IMR-90 (cell line): Measurements from ENCODE around the gene SLC38A5. TPM values are rescaled to one million over a fixed set of nuclear protein-coding genes. Genes with fewer than 3 reads are reported as not detected.

ENCODE experiments used
- ATAC-seq: fragments of 200-7000 bp; cut with Tn5 transposase; 2 replicates; pipeline ENCODE4 v1.9.1; 2020; ENCODE audit warnings: low read depth, mild to moderate bottlenecking, moderate library complexity
- BruUV-seq: library from RNA; stranded (reverse); fragments of 400-500 nt; replicated peaks from 2 replicates; lab custom pipeline; 2021; lab: Mats Ljungman, UMichigan
- CTCF ChIA-PET: fragments of 300-600 bp; formaldehyde crosslinking; extraction: SDS; loops from one replicate; lab custom pipeline; 2021; ENCODE audit warnings: antibody characterized with exemption; lab: Yijun Ruan, JAX
- POLR2A ChIA-PET: fragments of 300-600 bp; sonication (Branson Sonifier 250); formaldehyde crosslinking; loops from one replicate; lab custom pipeline; 2022; ENCODE audit warnings: antibody characterized with exemption; ENCODE audit not compliant: unreplicated experiment; lab: Charles Lee
- DNase-seq: peaks from one replicate; pipeline ENCODE4 v3.0.0; 2013
- H2AFZ ChIP-seq: replicated peaks from 2 replicates; pipeline ENCODE3; 2013; ENCODE audit warnings: low read length, mild to moderate bottlenecking; ENCODE audit not compliant: poor library complexity
- H2AK5ac ChIP-seq: 2 replicates; pipeline ENCODE4 v1.6.1; 2013; ENCODE audit warnings: low read depth, low read length, inconsistent platforms
- H2AK9ac ChIP-seq: replicated peaks from 2 replicates; pipeline ENCODE3; 2013; ENCODE audit warnings: mild to moderate bottlenecking, low read depth, low read length, moderate library complexity; ENCODE audit not compliant: poor library complexity
- H2BK120ac ChIP-seq: 2 replicates; pipeline ENCODE4 v1.6.1; 2013; ENCODE audit warnings: low read depth, low read length, inconsistent platforms
- H2BK15ac ChIP-seq: 3 replicates; pipeline ENCODE4 v1.6.1; 2013; ENCODE audit warnings: low read depth, low read length, inconsistent platforms
- H2BK20ac ChIP-seq: 2 replicates; pipeline ENCODE4 v1.6.1; 2013; ENCODE audit warnings: low read depth, mild to moderate bottlenecking, inconsistent platforms, low read length, moderate library complexity
- H2BK5ac ChIP-seq: 2 replicates; pipeline ENCODE4 v1.6.1; 2013; ENCODE audit warnings: mild to moderate bottlenecking, low read depth, low read length, inconsistent platforms; ENCODE audit not compliant: poor library complexity, severe bottlenecking
- H3K14ac ChIP-seq: replicated peaks from 2 replicates; pipeline ENCODE4 v1.6.1; 2013; ENCODE audit warnings: low read depth, low read length, inconsistent platforms
- H3K18ac ChIP-seq: 2 replicates; pipeline ENCODE4 v1.6.1; 2013; ENCODE audit warnings: low read depth, low read length, control low read depth
- H3K23ac ChIP-seq: 2 replicates; pipeline ENCODE4 v1.6.1; 2013; ENCODE audit warnings: low read depth, low read length, inconsistent platforms
- H3K27ac ChIP-seq: 2 replicates; pipeline ENCODE4 v1.5.1; 2013; ENCODE audit warnings: mild to moderate bottlenecking, control low read depth, low read length; ENCODE audit not compliant: insufficient read depth
- H3K27me3 ChIP-seq: 2 replicates; pipeline ENCODE4 v1.6.1; 2013; ENCODE audit warnings: low read length; ENCODE audit not compliant: control insufficient read depth, insufficient read depth
- H3K36me3 ChIP-seq: 2 replicates; pipeline ENCODE4 v1.6.1; 2013; ENCODE audit warnings: low read length, mixed read lengths; ENCODE audit not compliant: control insufficient read depth, insufficient read depth
- H3K4ac ChIP-seq: 2 replicates; pipeline ENCODE4 v1.6.1; 2013; ENCODE audit warnings: low read depth, low read length, inconsistent platforms
- H3K4me1 ChIP-seq: 2 replicates; pipeline ENCODE4 v1.6.1; 2013; ENCODE audit warnings: low read length, mixed read lengths; ENCODE audit not compliant: control insufficient read depth, insufficient read depth
- H3K4me2 ChIP-seq: 2 replicates; pipeline ENCODE4 v1.6.1; 2013; ENCODE audit warnings: low read depth, mild to moderate bottlenecking, control low read depth, low read length, moderate library complexity
- H3K4me3 ChIP-seq: 2 replicates; pipeline ENCODE4 v1.5.1; 2013; ENCODE audit warnings: low read depth, mild to moderate bottlenecking, control low read depth, low read length, moderate library complexity; ENCODE audit not compliant: insufficient read depth
- H3K56ac ChIP-seq: 2 replicates; pipeline ENCODE4 v1.6.1; 2013; ENCODE audit warnings: low read length, inconsistent platforms; ENCODE audit not compliant: insufficient read depth; ENCODE audit errors: extremely low read depth
- H3K79me1 ChIP-seq, 2 experiments: 2 replicates each; pipeline ENCODE4 v1.6.1; 2013; ENCODE audit warnings: low read length in 2 of 2, inconsistent platforms in 1 of 2, low read depth in 1 of 2
- H3K9ac ChIP-seq: 2 replicates; pipeline ENCODE4 v1.6.1; 2013; ENCODE audit warnings: low read depth, low read length, control low read depth
- H3K9me1 ChIP-seq: 2 replicates; pipeline ENCODE4 v1.6.1; 2013; ENCODE audit warnings: low read length, inconsistent platforms; ENCODE audit not compliant: insufficient read depth
- H3K9me3 ChIP-seq: 2 replicates; pipeline ENCODE4 v1.6.1; 2013; ENCODE audit warnings: low read length; ENCODE audit not compliant: control insufficient read depth, insufficient read depth
- H4K20me1 ChIP-seq: 2 replicates; pipeline ENCODE4 v1.6.1; 2013; ENCODE audit warnings: low read length, inconsistent platforms; ENCODE audit not compliant: insufficient read depth
- H4K5ac ChIP-seq: 2 replicates; pipeline ENCODE4 v1.6.1; 2013; ENCODE audit warnings: mild to moderate bottlenecking, low read depth, low read length, control low read depth
- H4K8ac ChIP-seq, 2 experiments: 2 replicates each; pipeline ENCODE4 v1.6.1; 2013; ENCODE audit warnings: low read depth in 2 of 2, low read length in 2 of 2, control low read depth in 1 of 2, inconsistent platforms in 1 of 2
- H4K91ac ChIP-seq: 2 replicates; pipeline ENCODE4 v1.6.1; 2013; ENCODE audit warnings: low read depth, low read length, inconsistent platforms; ENCODE audit not compliant: insufficient read depth
- CEBPB ChIP-seq: IDR thresholded peaks from 2 replicates; pipeline ENCODE4 v1.6.1; 2012; ENCODE audit warnings: low read depth, low read length, improper control_type of control experiment
- CTCF ChIP-seq: conservative IDR thresholded peaks from 2 replicates; pipeline ENCODE4 v1.5.1; 2012; ENCODE audit warnings: mild to moderate bottlenecking, low read depth, low read length, improper control_type of control experiment
- WGBS, 2 experiments: methylation state at CpG; one replicate each; pipeline versions ENCODE4 v1.1.5 to v1.1.7; 2013; ENCODE audit warnings: missing lambda C conversion rate in 2 of 2; ENCODE audit not compliant: insufficient read length in 1 of 2; ENCODE audit errors: extremely low coverage in 2 of 2; 5-methylcytosine and 5-hydroxymethylcytosine counted together
- dilution Hi-C: fragments of 300-500 bp; cut with HindIII; formaldehyde crosslinking; loops from one replicate; pipeline ENCODE4 v1.14.3; 2018; ENCODE audit warnings: low sequenced_read_pairs; ENCODE audit not compliant: unreplicated experiment
- in situ Hi-C: fragments of 300-500 bp; cut with MboI; formaldehyde crosslinking; loops from 3 replicates; pipeline ENCODE4 v1.14.3; 2019; ENCODE audit warnings: low sequenced_read_pairs, inconsistent platforms, mixed read lengths
- intact Hi-C: fragments of 100-400 bp; cut with micrococcal nuclease; formaldehyde crosslinking; loops from 2 replicates; pipeline ENCODE4 v1.10.0; 2022
- polyA plus RNA-seq, 3 experiments: library from polyadenylated mRNA; depleted of rRNA; stranded (reverse); fragments of >200 nt; gene quantifications; 2 replicates each; pipeline ENCODE4 v1.2.3, GENCODE V29; 2012; ENCODE audit warnings: low replicate concordance in 1 of 3
- total RNA-seq: library from RNA; depleted of rRNA; stranded (reverse); fragments of >200 nt; gene quantifications from 2 replicates; pipeline ENCODE4 v1.2.3, GENCODE V29; 2012

The SLC38A5 gene
- total and polyA plus RNA-seq, 2 of the 4 experiments (the other 2 are of a cell fraction): 12.2 to 20.4 TPM

GRCh38 chrX:48505481-48505880 lies 35.4 kb upstream of the SLC38A5 start:
- Histone ChIP-seq H3K18ac (no peak overlapping the region), H2BK20ac (no peak overlapping the region), H3K4ac (no peak overlapping the region), H3K9me1 (no peaks in the 10 kb centered on the region), H2BK5ac (no peak overlapping the region), H3K9me3 (no peaks in the 10 kb centered on the region), H4K20me1 (no peaks in the 10 kb centered on the region), H2BK120ac (no peak overlapping the region), H3K4me2 (no peak overlapping the region), H3K9ac (no peak overlapping the region), H2AK9ac (no peak overlapping the region), H3K4me3 (no peak overlapping the region), H3K79me1 (peaks cover 6 to 12% of the 10 kb centered on the region in 2 experiments; a peak in 3 of 4 replicates), H2AK5ac (no peak overlapping the region), H2AFZ (no peak overlapping the region), H3K23ac (no peak overlapping the region), H4K5ac (no peak overlapping the region), H3K27me3 (no peaks in the 10 kb centered on the region; the same call in 1 of the 2 replicates), H3K27ac (no peak overlapping the region), H3K56ac (no peak overlapping the region), H3K4me1 (no peaks in the 10 kb centered on the region), H4K8ac (no peak overlapping the region), H3K14ac (no peak overlapping the region), H2BK15ac (no peak overlapping the region), H3K36me3 (no peaks in the 10 kb centered on the region), H4K91ac (no peak overlapping the region)
- in situ Hi-C loops: no loop called here
- no CpG with 5 or more reads among the region's 5 CpGs for WGBS, 2 experiments
- no peak for ATAC-seq
- TF ChIP-seq CEBPB (peak; percentile 58; the same call in 1 of the 2 replicates), CTCF (no peak)
- dilution Hi-C loops: no loop called here
- no TSS peak for BruUV-seq
- ChIA-PET POLR2A (no interaction called here), CTCF (no interaction called here)
- DNase-seq: no peak
- intact Hi-C loops: no loop called here
